ENCODE results near the gene FAHD2A.
"Not testable (repeated sequence)": the region's sequence is repeated elsewhere in the genome, so short reads cannot be mapped to it uniquely, and the experiment has no call there.

FAHD2A gene

DNA sequence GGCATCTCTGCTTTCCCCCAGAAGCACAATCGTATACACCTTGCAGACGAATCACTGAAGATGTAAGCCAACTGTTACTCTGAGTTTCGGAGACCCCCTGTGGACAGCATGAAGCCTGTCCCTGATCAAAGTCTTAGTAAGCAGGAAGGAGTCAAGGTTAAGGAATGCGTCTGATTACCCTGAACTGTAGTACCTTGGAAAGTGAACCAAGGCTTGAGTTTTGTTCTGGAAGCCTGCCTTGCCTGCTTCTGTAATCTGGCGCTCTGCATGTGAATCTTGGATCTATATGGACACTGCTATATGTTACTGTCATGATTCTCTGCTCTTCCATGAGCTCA, 33.3 kb downstream of the FAHD2A start:
- DNase-seq (ENCODE audit: low spot score) = not testable (repeated sequence)

DNA sequence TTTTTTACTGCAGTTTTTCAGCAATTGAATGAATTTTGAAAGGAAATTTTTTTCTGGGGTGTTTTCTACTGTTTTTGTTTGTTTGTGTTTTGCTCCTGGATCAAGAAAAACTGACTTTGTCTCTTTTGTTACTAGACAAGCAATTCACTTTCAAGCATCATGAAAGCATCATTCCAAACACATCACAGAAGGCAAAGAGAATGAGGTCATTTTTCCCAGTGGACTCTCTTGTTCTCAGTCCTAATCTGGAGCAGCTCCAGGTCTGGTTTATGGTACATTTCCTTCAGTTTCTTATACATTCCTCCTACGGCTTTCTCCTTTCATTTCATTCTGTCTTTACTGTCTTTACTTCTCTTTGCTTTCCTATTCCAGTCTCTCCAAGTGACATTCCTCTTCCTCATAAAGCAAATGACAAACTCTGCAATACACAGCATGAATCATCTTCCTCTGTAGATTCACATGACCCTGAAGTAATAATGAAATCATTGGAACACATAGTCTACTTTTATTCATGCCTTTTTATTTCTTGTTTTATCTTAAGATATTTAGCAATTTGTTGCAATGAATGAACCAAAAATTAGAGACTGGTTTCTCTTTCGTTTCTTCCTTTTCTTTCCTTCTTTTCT, 40.1 kb downstream of the FAHD2A start:
- DNase-seq (ENCODE audit: low spot score) = not testable (repeated sequence)

DNA sequence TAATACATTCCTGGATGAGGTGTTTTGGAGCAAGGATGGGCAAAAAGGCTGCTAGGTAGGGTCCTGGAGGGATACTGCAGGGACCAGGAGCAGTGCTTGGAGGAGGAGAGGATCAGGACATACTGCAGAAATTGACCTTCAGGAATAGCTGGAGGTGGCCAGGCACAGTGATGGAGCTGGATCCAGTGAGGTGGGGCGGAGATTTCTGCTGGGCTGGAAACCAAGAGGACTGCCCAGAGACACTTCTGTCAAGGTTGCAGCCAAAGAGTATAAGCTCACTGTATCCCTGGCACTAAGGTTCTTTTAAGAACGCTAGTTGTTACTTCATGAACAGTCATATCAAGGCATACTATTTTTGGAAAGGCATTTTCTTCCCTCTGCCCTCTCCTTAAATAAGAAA, 42.8 kb downstream of the FAHD2A start:
- DNase-seq (ENCODE audit: low spot score) = not testable (repeated sequence)

DNA sequence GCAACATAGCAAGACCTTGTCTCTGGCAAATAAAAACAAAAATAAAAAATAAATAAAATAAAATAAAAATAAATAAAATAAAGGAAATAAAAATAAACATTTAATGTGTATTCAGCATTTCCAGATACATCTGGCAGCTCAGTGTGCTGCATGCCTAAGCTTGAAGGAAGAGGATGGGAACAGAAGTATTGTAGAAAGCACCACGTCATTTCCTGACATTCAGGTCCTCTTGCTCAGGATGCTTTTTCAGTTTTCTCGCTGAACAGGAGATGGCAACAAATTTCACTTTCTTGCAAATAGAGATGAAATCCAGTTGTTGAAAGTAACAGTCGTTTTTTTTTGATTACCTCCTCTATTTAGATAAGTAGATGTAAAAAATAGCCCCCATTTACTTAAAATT, 60.8 kb downstream of the FAHD2A start:
- not testable (repeated sequence) for DNase-seq (ENCODE audit: low spot score)
